Body of pancreas (tissue), 4 donors: ENCODE data around the gene TNFSF10.

Experiments used
- POLR2A ChIP-seq, 3 donors: fragments of 450-650 bp; IDR thresholded peaks; one replicate each; pipeline ENCODE4 v1.6.1; 2016; ENCODE audit warnings: antibody characterized with exemption in 3 of 3, mild to moderate bottlenecking in 2 of 3
- TF ChIP-seq, protein P1 (sequence below), 7 experiments: fragments of 450-650 bp in 4 of 7; fragments of 200-600 bp in 3 of 7; sonication (generic) in 3 of 7; IDR thresholded peaks; one replicate each; pipeline ENCODE4 v1.5.1; 2016 to 2019; ENCODE audit warnings: antibody characterized with exemption in 7 of 7

DNA sequence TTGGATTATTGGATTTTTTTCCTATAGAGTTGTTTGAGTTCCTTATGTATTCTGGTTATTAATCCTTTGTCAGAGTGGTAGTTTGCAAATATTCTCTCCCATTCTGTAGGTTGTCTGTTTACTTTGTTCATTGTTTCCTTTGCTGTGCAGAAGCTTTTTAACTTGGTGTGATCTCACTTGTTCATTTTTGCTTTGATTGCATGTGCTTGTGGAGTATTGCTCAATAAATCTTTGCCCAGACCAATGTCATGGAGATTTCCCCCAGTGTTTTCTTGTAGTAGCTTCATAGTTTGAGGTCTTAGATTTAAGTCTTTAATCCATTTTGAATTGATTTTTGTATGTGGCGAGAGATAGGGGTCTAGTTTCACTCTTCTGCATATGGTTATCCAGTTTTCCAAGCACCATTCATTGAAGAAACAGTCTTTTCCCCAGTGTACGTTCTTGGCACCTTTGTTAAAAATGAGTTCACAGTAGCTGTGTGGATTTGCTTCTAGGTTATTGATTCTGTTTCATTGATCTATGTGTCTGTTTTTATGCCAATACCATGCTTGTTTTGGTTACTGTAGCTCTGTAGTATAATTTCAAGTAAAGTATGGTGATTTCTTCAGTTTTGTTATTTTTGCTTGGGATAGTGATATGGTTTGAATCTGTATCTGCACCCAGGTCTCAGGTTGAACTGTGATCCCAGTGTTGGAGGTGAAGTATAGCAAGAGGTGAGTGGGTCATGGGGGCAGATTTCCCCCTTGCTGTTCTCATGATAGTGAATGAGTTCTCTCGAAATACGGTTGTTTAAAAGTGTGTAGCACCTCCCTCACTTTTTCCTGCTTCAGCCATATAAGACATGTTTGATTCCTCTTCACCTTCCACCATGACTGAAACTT is 46.1 kb upstream of the TNFSF10 start:
- TF ChIP-seq, protein P1, sequence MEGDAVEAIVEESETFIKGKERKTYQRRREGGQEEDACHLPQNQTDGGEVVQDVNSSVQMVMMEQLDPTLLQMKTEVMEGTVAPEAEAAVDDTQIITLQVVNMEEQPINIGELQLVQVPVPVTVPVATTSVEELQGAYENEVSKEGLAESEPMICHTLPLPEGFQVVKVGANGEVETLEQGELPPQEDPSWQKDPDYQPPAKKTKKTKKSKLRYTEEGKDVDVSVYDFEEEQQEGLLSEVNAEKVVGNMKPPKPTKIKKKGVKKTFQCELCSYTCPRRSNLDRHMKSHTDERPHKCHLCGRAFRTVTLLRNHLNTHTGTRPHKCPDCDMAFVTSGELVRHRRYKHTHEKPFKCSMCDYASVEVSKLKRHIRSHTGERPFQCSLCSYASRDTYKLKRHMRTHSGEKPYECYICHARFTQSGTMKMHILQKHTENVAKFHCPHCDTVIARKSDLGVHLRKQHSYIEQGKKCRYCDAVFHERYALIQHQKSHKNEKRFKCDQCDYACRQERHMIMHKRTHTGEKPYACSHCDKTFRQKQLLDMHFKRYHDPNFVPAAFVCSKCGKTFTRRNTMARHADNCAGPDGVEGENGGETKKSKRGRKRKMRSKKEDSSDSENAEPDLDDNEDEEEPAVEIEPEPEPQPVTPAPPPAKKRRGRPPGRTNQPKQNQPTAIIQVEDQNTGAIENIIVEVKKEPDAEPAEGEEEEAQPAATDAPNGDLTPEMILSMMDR (IDR thresholded peaks at IDR 0.05), result no peak
- TF ChIP-seq POLR2A (IDR thresholded peaks at IDR 0.05), result no peak
